D721Med (cell line): Measurements from ENCODE around the gene MESD.

ENCODE experiments used
- DNase-seq: peaks from one replicate; pipeline ENCODE4 v3.0.0; 2011; ENCODE audit warnings: low spot score; ENCODE audit not compliant: insufficient read length
- FAIRE-seq: peaks from 2 replicates; lab custom pipeline; 2011; peaks lifted over from hg19 to GRCh38; lab: Jason Lieb, UNC
- TF ChIP-seq, protein P1 (sequence below): IDR thresholded peaks from 2 replicates; pipeline ENCODE4 v1.5.1; 2012; ENCODE audit warnings: mild to moderate bottlenecking, control low read depth; ENCODE audit not compliant: insufficient read depth; ENCODE audit errors: missing control alignments

MESD gene

DNA sequence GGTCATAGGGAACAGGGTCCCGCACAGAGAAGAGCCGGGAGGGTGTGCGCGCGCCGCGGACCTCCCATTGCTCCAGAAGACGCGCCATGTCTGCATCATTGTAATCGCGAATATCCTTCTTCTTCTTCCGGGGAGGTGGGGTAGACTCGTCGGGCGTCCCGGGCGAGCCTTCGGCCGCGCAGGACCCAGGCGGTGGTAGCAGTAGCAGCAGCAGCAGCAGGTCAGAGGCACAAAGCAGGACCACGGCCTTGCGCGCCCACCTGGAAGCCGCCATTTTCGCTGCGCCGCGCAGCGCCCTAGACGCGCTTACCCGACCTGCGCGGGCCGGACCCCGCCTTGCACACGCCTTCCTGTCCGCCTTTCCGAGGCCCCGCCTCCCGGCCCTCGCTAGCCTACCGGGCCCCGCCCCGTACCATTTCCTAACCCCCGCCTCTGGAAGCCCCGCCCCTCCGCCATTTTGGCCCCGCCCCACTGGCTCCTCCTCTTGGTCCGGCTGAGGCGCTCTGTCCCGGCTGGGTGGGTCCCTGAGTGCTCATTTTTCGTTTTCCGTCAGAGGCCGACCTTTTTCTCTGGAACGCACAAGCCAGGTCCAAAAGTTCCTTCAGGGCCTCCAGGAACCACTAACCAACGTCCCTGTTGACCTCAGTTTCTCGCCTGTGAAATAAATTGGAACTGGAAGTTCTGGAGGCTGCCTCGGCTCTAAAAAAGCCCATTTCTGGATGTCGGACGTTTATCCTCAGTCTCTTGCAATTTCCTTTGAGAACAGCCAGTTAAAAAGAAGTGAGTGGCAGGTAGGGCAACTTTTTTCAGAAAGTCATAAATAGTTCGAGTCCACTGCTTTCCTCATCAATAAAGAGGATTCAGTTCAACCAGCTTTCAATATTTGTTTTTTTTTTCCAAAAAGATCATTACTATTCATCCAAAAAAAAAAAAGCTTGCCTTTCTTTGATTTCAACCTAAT, at the start of gene MESD:
MESD (minus strand) TSS at position 302 of the 961 bp plus-strand sequence; CDS start at position 274, 28 bp downstream.
- peak; percentile 86 for DNase-seq
- TF ChIP-seq, protein P1, sequence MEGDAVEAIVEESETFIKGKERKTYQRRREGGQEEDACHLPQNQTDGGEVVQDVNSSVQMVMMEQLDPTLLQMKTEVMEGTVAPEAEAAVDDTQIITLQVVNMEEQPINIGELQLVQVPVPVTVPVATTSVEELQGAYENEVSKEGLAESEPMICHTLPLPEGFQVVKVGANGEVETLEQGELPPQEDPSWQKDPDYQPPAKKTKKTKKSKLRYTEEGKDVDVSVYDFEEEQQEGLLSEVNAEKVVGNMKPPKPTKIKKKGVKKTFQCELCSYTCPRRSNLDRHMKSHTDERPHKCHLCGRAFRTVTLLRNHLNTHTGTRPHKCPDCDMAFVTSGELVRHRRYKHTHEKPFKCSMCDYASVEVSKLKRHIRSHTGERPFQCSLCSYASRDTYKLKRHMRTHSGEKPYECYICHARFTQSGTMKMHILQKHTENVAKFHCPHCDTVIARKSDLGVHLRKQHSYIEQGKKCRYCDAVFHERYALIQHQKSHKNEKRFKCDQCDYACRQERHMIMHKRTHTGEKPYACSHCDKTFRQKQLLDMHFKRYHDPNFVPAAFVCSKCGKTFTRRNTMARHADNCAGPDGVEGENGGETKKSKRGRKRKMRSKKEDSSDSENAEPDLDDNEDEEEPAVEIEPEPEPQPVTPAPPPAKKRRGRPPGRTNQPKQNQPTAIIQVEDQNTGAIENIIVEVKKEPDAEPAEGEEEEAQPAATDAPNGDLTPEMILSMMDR, result no peak
- no peak for FAIRE-seq

DNA sequence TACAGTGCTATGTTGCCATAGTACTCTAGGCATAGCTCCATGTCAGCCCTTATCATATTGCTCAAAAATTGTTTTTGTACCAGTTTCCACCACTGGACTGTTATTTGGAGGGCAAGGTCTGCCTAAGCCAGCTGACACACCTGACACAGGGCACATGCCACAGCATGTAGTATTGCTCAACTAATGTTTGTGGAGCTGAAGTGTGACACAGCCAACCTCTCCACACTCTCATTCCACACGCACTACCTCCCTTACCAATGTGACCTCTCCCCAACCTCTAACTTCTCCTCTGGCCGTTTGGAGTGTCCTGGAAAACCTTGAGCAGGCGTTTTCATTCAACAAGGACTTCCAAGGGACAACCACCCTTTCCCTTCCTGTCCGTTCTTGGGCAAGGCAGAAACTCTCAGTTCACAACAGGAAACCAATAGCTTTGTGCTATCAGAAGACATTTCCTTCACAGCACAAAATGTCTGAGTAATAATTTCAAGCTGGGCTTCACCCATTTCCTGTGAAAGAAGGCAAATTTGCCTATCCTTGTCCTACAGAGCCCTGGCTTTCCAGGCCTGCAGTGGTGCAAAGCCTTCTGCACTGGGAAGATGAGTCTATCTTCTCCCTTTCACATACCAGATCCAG, 49.5 kb upstream of the MESD start:
- FAIRE-seq (no peak), DNase-seq (no peak)
- TF ChIP-seq, protein P1, result no peak

DNA sequence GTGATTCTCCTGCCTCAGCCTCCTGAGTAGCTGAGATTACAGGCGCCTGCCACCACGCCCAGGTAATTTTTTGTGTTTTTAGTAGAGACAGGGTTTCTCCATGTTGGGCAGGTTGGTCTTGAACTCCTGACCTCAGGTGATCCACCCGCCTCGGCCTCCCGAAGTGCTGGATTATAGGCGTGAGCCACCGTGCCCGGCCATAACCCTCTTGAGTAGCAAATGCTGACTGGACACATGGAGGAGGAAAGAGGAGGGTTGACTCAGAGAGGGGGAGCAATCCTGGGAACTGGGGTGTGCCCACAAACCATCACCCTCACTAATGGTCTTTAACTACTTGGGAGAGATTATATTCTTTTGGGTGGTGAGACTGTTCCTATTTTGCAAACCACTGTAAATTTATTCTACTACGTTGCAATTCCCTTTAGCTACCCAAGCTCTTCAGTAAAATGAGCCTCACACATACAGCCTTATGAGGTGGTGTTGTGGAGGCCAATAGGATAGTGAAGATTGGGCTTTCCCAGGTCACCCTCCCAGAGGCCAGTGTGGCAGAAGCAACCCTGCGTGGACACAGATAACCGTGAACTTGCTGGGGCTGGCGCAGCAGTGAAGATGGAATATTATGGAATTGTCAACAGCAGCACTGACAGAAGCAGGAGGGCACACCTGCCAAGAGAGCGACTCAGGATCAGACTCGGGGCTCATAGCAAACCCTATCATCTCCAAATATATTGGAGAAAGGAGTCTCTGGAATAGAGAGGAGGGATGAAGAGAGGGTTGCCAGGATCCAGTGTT, 48.5 kb upstream of the MESD start:
- TF ChIP-seq, protein P1, result no peak
- FAIRE-seq (no peak), DNase-seq (no peak)

DNA sequence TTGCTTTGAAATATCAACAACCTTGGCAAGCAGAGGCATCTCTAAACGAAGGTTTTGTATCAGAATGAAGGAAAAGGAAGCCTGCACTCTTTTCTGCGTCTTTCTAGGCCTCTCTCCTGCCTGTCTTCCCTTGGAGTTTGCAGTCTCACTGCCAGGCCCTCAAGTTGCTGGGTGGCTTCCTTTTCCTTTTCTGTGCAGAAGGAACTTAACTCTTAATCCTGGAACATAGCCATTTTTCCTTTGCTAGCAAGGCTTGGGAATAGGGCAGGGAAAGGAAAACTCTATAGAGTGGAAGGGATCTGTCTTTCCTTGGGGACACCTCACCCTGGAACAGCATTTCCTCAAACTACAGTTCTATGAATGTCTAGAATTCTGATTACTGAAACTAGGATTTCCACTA, 43.9 kb upstream of the MESD start:
- DNase-seq, result no peak
- no peak for FAIRE-seq
- TF ChIP-seq, protein P1, result no peak

DNA sequence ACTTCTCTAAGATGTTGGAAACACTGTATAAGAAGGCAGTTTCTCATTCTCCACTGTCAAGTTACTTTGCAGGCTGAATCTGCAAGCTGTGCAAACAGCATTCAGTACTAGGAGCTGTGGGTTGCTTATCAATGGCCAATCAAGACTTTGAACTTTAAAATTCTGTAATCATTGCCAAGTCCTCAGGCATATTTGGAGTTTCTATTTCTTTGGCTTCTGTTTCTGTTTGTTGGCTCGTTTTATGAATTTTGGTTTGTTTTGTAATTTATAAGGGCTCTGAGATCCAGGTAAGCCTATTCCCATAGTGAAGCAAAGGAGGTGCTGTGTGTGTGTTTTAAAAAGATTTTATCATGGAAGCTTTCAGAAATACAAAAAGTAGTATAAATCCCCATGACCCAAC, 43.2 kb upstream of the MESD start:
- TF ChIP-seq, protein P1, result no peak
- DNase-seq, result no peak
- FAIRE-seq, result no peak

DNA sequence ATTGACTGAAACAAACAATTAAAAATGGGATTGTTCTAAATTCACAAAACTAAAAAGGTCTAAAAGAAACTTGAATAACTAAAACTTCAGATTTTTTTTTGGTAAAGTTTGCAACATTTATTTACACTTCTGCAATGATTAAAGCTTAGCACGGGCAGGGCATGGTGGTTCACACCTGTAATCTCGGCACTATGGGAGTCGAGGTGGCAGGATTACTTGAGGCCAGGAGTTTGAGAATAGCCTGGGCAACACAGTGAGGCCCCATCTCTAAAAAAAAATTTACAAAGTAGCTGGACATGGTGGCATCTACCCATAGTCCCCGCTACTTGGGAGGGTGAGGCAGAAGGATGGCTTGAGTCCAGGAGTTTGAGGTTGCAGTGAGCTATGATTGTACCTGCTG, 42.7 kb upstream of the MESD start:
- TF ChIP-seq, protein P1, result no peak
- DNase-seq (no peak), FAIRE-seq (no peak)
